ENCODE results near the gene LRRFIP2. TPM values are rescaled to one million over a fixed set of nuclear protein-coding genes. Genes with fewer than 3 reads are reported as not detected.
"Not testable (repeated sequence)": the region's sequence is repeated elsewhere in the genome, so short reads cannot be mapped to it uniquely, and the experiment has no call there.

LRRFIP2 gene
- total RNA-seq, 4 donors from 2014 or later: 85.7 to 103 (median 100.0) TPM

GRCh38 chr3:37126856-37127255, 47.5 kb downstream of the LRRFIP2 start:
- Histone ChIP-seq H3K27ac (no peak overlapping the region), H3K4me3 (no peak overlapping the region), H3K4me1 (peaks cover 20 to 36% of the 10 kb centered on the region in 2 donors), H3K27me3 (no peaks in the 10 kb centered on the region), H3K9me3 (no peaks in the 10 kb centered on the region), H3K36me3 (no peaks in the 10 kb centered on the region)
- in situ Hi-C loops (cut with MboI; ENCODE audit: low sequenced_read_pairs in 4 of 4): no loop called here
- DNase-seq (no peak), ATAC-seq (no peak)
- TF ChIP-seq CTCF (IDR thresholded peaks at IDR 0.05 in 4 of 5, conservative IDR thresholded peaks at IDR 0.05 in 1 of 5) (no peak), POLR2A (IDR thresholded peaks at IDR 0.05) (no peak)
- intact Hi-C loops (cut with DNase I; ENCODE audit: low total_unique reads): no loop called here

GRCh38 chr3:37125195-37126073, 48.9 kb downstream of the LRRFIP2 start:
- H3K4me3 ChIP-seq: no peak overlapping the region
- peaks cover 16 to 24% of the 10 kb centered on the region in 2 donors for H3K4me1 ChIP-seq
- H3K9me3 ChIP-seq: no peaks in the 10 kb centered on the region
- no peaks in the 10 kb centered on the region for H3K36me3 ChIP-seq
- TF ChIP-seq POLR2A (IDR thresholded peaks at IDR 0.05) (no peak), CTCF (IDR thresholded peaks at IDR 0.05 in 4 of 5, conservative IDR thresholded peaks at IDR 0.05 in 1 of 5) (no peak)
- H3K27me3 ChIP-seq: no peaks in the 10 kb centered on the region
- no peak for DNase-seq
- intact Hi-C loops (cut with DNase I; ENCODE audit: low total_unique reads) (no loop called here), in situ Hi-C loops (cut with MboI; ENCODE audit: low sequenced_read_pairs in 4 of 4) (no loop called here)
- no peak for ATAC-seq
- peak overlapping the region in 3 of 4 donors; percentile 1 to 38 (median 15) for H3K27ac ChIP-seq

DNA sequence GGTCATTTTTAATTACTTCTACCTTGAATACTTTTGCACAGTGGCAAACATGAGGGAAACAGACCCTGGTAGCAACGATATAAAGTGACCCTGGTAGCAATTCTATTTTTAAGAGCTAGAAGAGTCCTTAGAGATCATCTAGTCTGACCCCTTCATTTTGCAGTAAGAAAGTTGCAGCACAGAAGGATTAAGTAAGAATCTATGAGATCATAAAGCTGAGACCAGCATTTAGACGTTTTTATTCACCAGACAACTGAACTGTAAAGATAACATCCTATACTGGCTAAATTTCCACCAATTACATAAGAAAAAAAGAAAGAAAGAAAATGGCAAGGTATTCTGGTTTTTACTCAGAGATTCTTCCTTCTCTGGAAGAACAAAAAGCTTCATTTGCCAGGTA, 49.9 kb downstream of the LRRFIP2 start:
- Histone ChIP-seq H3K4me1 (peaks cover 16 to 22% of the 10 kb centered on the region in 2 donors), H3K27me3 (no peaks in the 10 kb centered on the region), H3K4me3 (no peak overlapping the region), H3K27ac (peak overlapping the region in 2 of 4 donors; percentile 15 to 38), H3K36me3 (no peaks in the 10 kb centered on the region), H3K9me3 (no peaks in the 10 kb centered on the region)
- DNase-seq: no peak
- ATAC-seq: no peak
- TF ChIP-seq CTCF (IDR thresholded peaks at IDR 0.05 in 4 of 5, conservative IDR thresholded peaks at IDR 0.05 in 1 of 5) (no peak), POLR2A (IDR thresholded peaks at IDR 0.05) (no peak)
- in situ Hi-C loops (cut with MboI; ENCODE audit: low sequenced_read_pairs in 4 of 4): no loop called here
- intact Hi-C loops (cut with DNase I; ENCODE audit: low total_unique reads): no loop called here

GRCh38 chr3:37123292-37123691, 51.1 kb downstream of the LRRFIP2 start:
- ATAC-seq: no peak
- Histone ChIP-seq H3K27ac (peak overlapping the region in 1 of 4 donors; percentile 16), H3K4me1 (peaks cover 16 to 26% of the 10 kb centered on the region in 2 donors), H3K27me3 (no peaks in the 10 kb centered on the region), H3K4me3 (no peak overlapping the region), H3K9me3 (no peaks in the 10 kb centered on the region), H3K36me3 (no peaks in the 10 kb centered on the region)
- no peak for DNase-seq
- TF ChIP-seq CTCF (IDR thresholded peaks at IDR 0.05 in 4 of 5, conservative IDR thresholded peaks at IDR 0.05 in 1 of 5): no peak
- TF ChIP-seq POLR2A (IDR thresholded peaks at IDR 0.05): no peak
- in situ Hi-C loops (cut with MboI; ENCODE audit: low sequenced_read_pairs in 4 of 4): no loop called here
- intact Hi-C loops (cut with DNase I; ENCODE audit: low total_unique reads): no loop called here

- in situ Hi-C loops (cut with MboI; ENCODE audit: low sequenced_read_pairs in 4 of 4); H3K4me3 ChIP-seq; H3K27ac ChIP-seq; H3K9me3 ChIP-seq; H3K36me3 ChIP-seq; DNase-seq; intact Hi-C loops (cut with DNase I; ENCODE audit: low total_unique reads); H3K27me3 ChIP-seq; ATAC-seq: not testable (repeated sequence)
- peaks cover 16 to 29% of the 10 kb centered on the region in 2 donors for H3K4me1 ChIP-seq
Measured at GRCh38 chr3:37122069-37122468, 52.3 kb downstream of the LRRFIP2 start.

Measured in gastrocnemius medialis (tissue), 4 donors.